PC-3 (cell line): ENCODE data around the gene IL1RAPL1. TPM values are rescaled to one million over a fixed set of nuclear protein-coding genes. Genes with fewer than 3 reads are reported as not detected.

Experiments
- ATAC-seq: fragments of 200-7000 bp; cut with Tn5 transposase; 2 replicates; pipeline ENCODE4 v1.9.1; 2020; ENCODE audit warnings: mild to moderate bottlenecking, moderate library complexity
- BruUV-seq: library from RNA; stranded (reverse); fragments of 400-500 nt; replicated peaks from 2 replicates; lab custom pipeline; 2021; lab: Mats Ljungman, UMichigan
- CTCF ChIA-PET: fragments of 300-600 bp; sonication (Branson Sonifier 250); formaldehyde crosslinking; loops from one replicate; lab custom pipeline; 2022; ENCODE audit warnings: antibody characterized with exemption; lab: Charles Lee
- POLR2A ChIA-PET: fragments of 300-600 bp; sonication (Branson Sonifier 250); formaldehyde crosslinking; loops from one replicate; lab custom pipeline; 2022; ENCODE audit warnings: antibody characterized with exemption; ENCODE audit not compliant: unreplicated experiment; lab: Charles Lee
- DNase-seq: peaks from one replicate; pipeline ENCODE4 v3.0.0-alpha.2; 2015
- H2AFZ ChIP-seq: fragments of 300-600 bp; sonication (generic); 2 replicates; pipeline ENCODE4 v1.6.0; 2016; ENCODE audit warnings: antibody characterized with exemption, low read length
- H3F3A ChIP-seq: fragments of 300-600 bp; sonication (generic); one replicate; pipeline ENCODE4 v1.6.0; 2017; ENCODE audit warnings: antibody characterized with exemption, low read length, control low read depth, mild to moderate bottlenecking; ENCODE audit not compliant: unreplicated experiment
- H3K27ac ChIP-seq: fragments of 300-600 bp; sonication (generic); 2 replicates; pipeline ENCODE4 v1.5.1; 2016; ENCODE audit warnings: mild to moderate bottlenecking, low read length
- H3K27me3 ChIP-seq: fragments of 300-600 bp; sonication (generic); 2 replicates; pipeline ENCODE4 v1.6.1; 2016; ENCODE audit warnings: low read length, mixed read lengths
- H3K36me3 ChIP-seq: fragments of 300-600 bp; sonication (generic); 2 replicates; pipeline ENCODE4 v1.6.1; 2016; ENCODE audit warnings: low read depth, mixed run types, low read length, mixed read lengths
- H3K4me1 ChIP-seq: fragments of 300-600 bp; sonication (generic); 2 replicates; pipeline ENCODE4 v1.5.1; 2016; ENCODE audit warnings: low read length; ENCODE audit not compliant: insufficient read depth
- H3K4me2 ChIP-seq: fragments of 300-600 bp; sonication (generic); 2 replicates; pipeline ENCODE4 v1.6.0; 2016; ENCODE audit warnings: low read length
- H3K4me3 ChIP-seq: fragments of 300-600 bp; sonication (generic); 2 replicates; pipeline ENCODE4 v1.5.1; 2016; ENCODE audit warnings: mild to moderate bottlenecking, low read length, mixed read lengths
- H3K79me2 ChIP-seq: fragments of 300-600 bp; sonication (generic); 2 replicates; pipeline ENCODE4 v1.6.1; 2017; ENCODE audit warnings: low read length, mixed read lengths
- H3K9ac ChIP-seq: fragments of 300-600 bp; sonication (generic); 2 replicates; pipeline ENCODE4 v1.6.0; 2016; ENCODE audit warnings: mild to moderate bottlenecking, low read length
- H3K9me2 ChIP-seq: fragments of 300-600 bp; sonication (generic); replicated peaks from 2 replicates; pipeline ENCODE4 v1.6.1; 2016; ENCODE audit warnings: mixed run types, low read length, mixed read lengths
- H3K9me3 ChIP-seq: fragments of 300-600 bp; sonication (generic); 2 replicates; pipeline ENCODE4 v1.6.1; 2016; ENCODE audit warnings: low read length, mixed read lengths
- H4K20me1 ChIP-seq: fragments of 300-600 bp; sonication (generic); 2 replicates; pipeline ENCODE4 v1.6.1; 2016; ENCODE audit warnings: low read length, mixed read lengths
- CTCF ChIP-seq: fragments of 300-600 bp; sonication (generic); conservative IDR thresholded peaks from 2 replicates; pipeline ENCODE4 v1.5.1; 2017; ENCODE audit warnings: antibody characterized with exemption, low read depth, mild to moderate bottlenecking, low read length
- EZH2 ChIP-seq: fragments of 300-600 bp; sonication (generic); IDR thresholded peaks from one replicate; pipeline ENCODE4 v1.6.1; 2017; ENCODE audit warnings: antibody characterized with exemption, mild to moderate bottlenecking, low read length; ENCODE audit not compliant: unreplicated experiment
- EZH2phosphoT487 ChIP-seq: fragments of 300-600 bp; sonication (generic); IDR thresholded peaks from 2 replicates; pipeline ENCODE4 v1.6.1; 2018; ENCODE audit warnings: mild to moderate bottlenecking, antibody characterized with exemption, low read length, borderline replicate concordance
- intact Hi-C: fragments of 100-400 bp; cut with micrococcal nuclease; formaldehyde crosslinking; loops from 2 replicates; pipeline ENCODE4 v1.9.0; 2023
- total RNA-seq: library from RNA; depleted of rRNA; stranded (reverse); fragments of >200 nt; gene quantifications from 2 replicates; pipeline ENCODE4 v1.2.3, GENCODE V29; 2014

Gene IL1RAPL1
- total RNA-seq, 1 experiment from 2014 or later: 0.44 TPM

DNA sequence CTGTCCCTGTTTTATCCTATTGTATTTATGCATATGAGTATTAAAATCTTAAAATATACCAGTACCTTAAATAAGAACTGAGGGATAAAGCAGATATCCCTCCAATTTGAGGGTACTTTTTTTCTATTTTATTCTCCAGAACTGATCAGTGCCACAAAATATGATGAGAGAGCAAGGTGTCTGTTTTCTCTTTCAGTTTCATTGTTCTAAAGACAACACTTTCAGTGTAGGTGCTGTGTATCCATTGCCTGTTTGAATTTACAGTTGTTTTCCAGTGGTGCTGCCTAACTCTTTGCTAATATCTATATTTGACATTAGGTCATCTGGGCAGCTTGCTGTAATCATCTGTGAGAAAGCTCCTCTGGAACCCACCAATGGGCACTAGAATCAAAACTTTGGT is 394.7 kb downstream of the IL1RAPL1 start:
- BruUV-seq: no TSS peak
- Histone ChIP-seq H2AFZ (no peak overlapping the region), H3K27ac (no peak overlapping the region), H3K4me3 (no peak overlapping the region), H3K36me3 (no peaks in the 10 kb centered on the region), H3K79me2 (no peaks in the 10 kb centered on the region), H3K9me2 (no peaks in the 10 kb centered on the region), H3K27me3 (no peaks in the 10 kb centered on the region), H3K9me3 (no peaks in the 10 kb centered on the region), H3K4me1 (no peaks in the 10 kb centered on the region), H3K9ac (no peak overlapping the region), H4K20me1 (no peaks in the 10 kb centered on the region), H3K4me2 (no peak overlapping the region), H3F3A (no peaks in the 10 kb centered on the region)
- ChIA-PET POLR2A (no interaction called here), CTCF (no interaction called here)
- TF ChIP-seq CTCF: no peak
- TF ChIP-seq EZH2phosphoT487: no peak
- TF ChIP-seq EZH2: no peak
- DNase-seq (no peak), ATAC-seq (no peak)
- intact Hi-C loops: no loop called here

DNA sequence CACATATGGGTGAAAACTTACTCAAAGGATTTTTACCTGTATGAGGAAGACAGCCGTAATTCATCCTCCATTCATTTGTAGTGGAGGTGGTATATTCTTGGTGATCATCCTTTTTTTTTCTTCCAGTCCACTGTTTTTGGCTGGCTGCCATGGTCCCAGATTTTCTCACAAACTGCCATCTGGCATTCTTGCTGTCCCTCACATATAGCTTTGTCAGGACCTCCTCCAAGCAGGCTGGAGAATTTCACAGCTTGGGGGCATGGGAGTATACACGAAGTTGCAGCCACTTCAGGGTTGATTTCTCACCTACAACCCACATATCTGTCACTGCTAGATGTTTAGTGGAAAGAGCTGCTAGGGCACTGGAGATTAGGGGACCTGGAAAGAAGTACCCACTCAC is 401.0 kb downstream of the IL1RAPL1 start:
- no peaks in the 10 kb centered on the region for H4K20me1 ChIP-seq
- H3K9ac ChIP-seq: no peak overlapping the region
- ChIA-PET CTCF (no interaction called here), POLR2A (no interaction called here)
- ATAC-seq (no peak), DNase-seq (no peak)
- BruUV-seq: no TSS peak
- no peak overlapping the region for H3K27ac ChIP-seq
- no peaks in the 10 kb centered on the region for H3K9me2 ChIP-seq
- no peaks in the 10 kb centered on the region for H3K27me3 ChIP-seq
- TF ChIP-seq CTCF (no peak), EZH2phosphoT487 (no peak), EZH2 (no peak)
- no peaks in the 10 kb centered on the region for H3K36me3 ChIP-seq
- H3K9me3 ChIP-seq: no peaks in the 10 kb centered on the region
- H3K4me3 ChIP-seq: no peak overlapping the region
- no peak overlapping the region for H3K4me2 ChIP-seq
- no peak overlapping the region for H2AFZ ChIP-seq
- no peaks in the 10 kb centered on the region for H3K4me1 ChIP-seq
- H3F3A ChIP-seq: no peaks in the 10 kb centered on the region
- intact Hi-C loops: no loop called here
- no peaks in the 10 kb centered on the region for H3K79me2 ChIP-seq

DNA sequence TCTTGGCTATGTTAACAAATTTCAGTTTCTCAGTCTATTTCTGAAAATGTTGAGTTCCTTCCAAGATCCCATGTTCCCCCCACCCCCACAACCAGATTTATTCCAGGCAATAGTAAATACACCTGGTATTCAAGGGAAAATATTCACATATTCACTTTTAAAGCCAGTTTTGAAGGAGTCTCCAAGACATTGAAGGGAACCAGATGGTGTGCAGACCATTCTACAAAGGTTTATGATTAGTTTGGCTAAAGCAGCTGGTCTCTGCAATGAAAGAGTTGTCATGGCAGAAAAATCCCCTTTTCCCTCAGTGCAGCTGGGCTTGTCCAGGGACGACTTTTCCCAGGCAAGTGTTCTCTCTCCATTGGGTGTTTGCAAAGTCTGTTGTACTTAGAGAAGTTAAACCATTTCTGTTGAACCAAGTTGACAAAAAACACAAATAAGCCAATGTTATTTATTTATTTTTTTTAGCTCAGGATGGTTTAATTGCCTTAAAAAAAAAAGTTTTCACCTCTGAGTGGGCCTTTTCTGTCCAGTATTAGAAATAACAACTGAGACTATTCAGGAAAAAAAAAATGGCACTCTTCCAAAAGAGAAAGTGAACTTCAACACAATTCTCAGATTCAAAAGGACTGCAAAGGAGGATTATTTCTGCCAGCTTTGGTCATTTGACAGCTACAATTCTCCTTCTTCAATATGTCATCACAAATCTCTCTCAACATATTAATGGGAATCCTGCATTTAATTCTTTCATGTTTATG is 410.6 kb downstream of the IL1RAPL1 start:
- Histone ChIP-seq H3K27ac (no peak overlapping the region), H3K27me3 (no peaks in the 10 kb centered on the region), H4K20me1 (no peaks in the 10 kb centered on the region), H3K36me3 (no peaks in the 10 kb centered on the region), H3F3A (no peaks in the 10 kb centered on the region), H3K4me3 (no peak overlapping the region), H3K79me2 (no peaks in the 10 kb centered on the region), H3K4me2 (no peak overlapping the region), H3K9me3 (no peaks in the 10 kb centered on the region), H3K9me2 (no peaks in the 10 kb centered on the region), H3K4me1 (no peaks in the 10 kb centered on the region), H2AFZ (no peak overlapping the region), H3K9ac (no peak overlapping the region)
- ATAC-seq: no peak
- CTCF ChIA-PET: no interaction called here
- no peak for DNase-seq
- intact Hi-C loops: no loop called here
- TF ChIP-seq EZH2 (no peak), EZH2phosphoT487 (no peak), CTCF (no peak)
- BruUV-seq: no TSS peak
- POLR2A ChIA-PET: no interaction called here
